HepG2 (cell line): ENCODE results near the gene ZNF513. TPM values are rescaled to one million over a fixed set of nuclear protein-coding genes. Genes with fewer than 3 reads are reported as not detected.
A peak's percentile ranks its signal among the peaks of the same experiment; 100 is the strongest.

ENCODE experiments used
- CREB1 ChIP-seq, 2 experiments: fragments of 450-650 bp in 1 of 2; IDR thresholded peaks; 2 replicates each; pipeline ENCODE4 v1.6.1; 2016 to 2017; ENCODE audit warnings: control low read depth in 1 of 2, mild to moderate bottlenecking in 1 of 2, missing compliant biosample characterization in 1 of 2, missing genetic modification characterization in 1 of 2
- CREM ChIP-seq, 2 experiments: sonication (generic) in 1 of 2; formaldehyde crosslinking in 1 of 2; IDR thresholded peaks; 2 replicates each; pipeline versions ENCODE4 v1.4.0 to v1.6.1; 2016 to 2020; ENCODE audit warnings: antibody characterized with exemption in 1 of 2, mild to moderate bottlenecking in 1 of 2, missing genetic modification reagents in 1 of 2
- GATAD1 ChIP-seq: IDR thresholded peaks from 2 replicates; pipeline ENCODE4 v1.6.1; 2016; ENCODE audit warnings: missing genetic modification reagents, missing compliant biosample characterization
- ISX ChIP-seq: sonication (generic); formaldehyde crosslinking; conservative IDR thresholded peaks from 2 replicates; pipeline ENCODE4 v1.5.0; 2020; ENCODE audit warnings: missing genetic modification reagents
- KDM2A ChIP-seq: sonication (generic); formaldehyde crosslinking; IDR thresholded peaks from 2 replicates; pipeline ENCODE4 v1.4.0; 2020; ENCODE audit warnings: low read depth, missing genetic modification reagents, borderline replicate concordance
- NFYB ChIP-seq: sonication (generic); formaldehyde crosslinking; IDR thresholded peaks from 2 replicates; pipeline ENCODE4 v1.4.0; 2020; ENCODE audit warnings: missing genetic modification reagents
- PHF8 ChIP-seq: sonication (generic); formaldehyde crosslinking; IDR thresholded peaks from 2 replicates; pipeline ENCODE4 v1.5.0; 2020; ENCODE audit warnings: missing genetic modification reagents
- PRDM10 ChIP-seq: sonication (generic); formaldehyde crosslinking; IDR thresholded peaks from 2 replicates; pipeline ENCODE4 v1.4.0; 2020; ENCODE audit warnings: low read depth, missing genetic modification reagents
- TFAP4 ChIP-seq: sonication (generic); IDR thresholded peaks from 2 replicates; pipeline ENCODE4 v1.6.1; 2016; ENCODE audit warnings: low read depth, borderline replicate concordance
- YY1 ChIP-seq: IDR thresholded peaks from 2 replicates; pipeline ENCODE4 v1.6.1; 2011; ENCODE audit warnings: low read length, low read depth, moderate library complexity, mild to moderate bottlenecking; ENCODE audit not compliant: insufficient read depth, insufficient replicate concordance
- ZBTB33 ChIP-seq: sonication (generic); formaldehyde crosslinking; IDR thresholded peaks from 2 replicates; pipeline ENCODE4 v1.4.0; 2020; ENCODE audit warnings: missing genetic modification reagents
- ZBTB37 ChIP-seq: sonication (generic); formaldehyde crosslinking; IDR thresholded peaks from 2 replicates; pipeline ENCODE4 v1.4.0; 2020; ENCODE audit warnings: mild to moderate bottlenecking, missing genetic modification reagents
- ZBTB38 ChIP-seq: sonication (generic); formaldehyde crosslinking; IDR thresholded peaks from 2 replicates; pipeline ENCODE4 v1.5.1; 2020; ENCODE audit warnings: mild to moderate bottlenecking, missing genetic modification reagents
- ZBTB42 ChIP-seq: sonication (generic); formaldehyde crosslinking; IDR thresholded peaks from 2 replicates; pipeline ENCODE4 v1.5.0; 2020; ENCODE audit warnings: mild to moderate bottlenecking, missing genetic modification reagents
- ZBTB49 ChIP-seq: sonication (generic); formaldehyde crosslinking; IDR thresholded peaks from 2 replicates; pipeline ENCODE4 v1.4.0; 2020; ENCODE audit warnings: missing genetic modification reagents, borderline replicate concordance
- ZNF274 ChIP-seq: sonication (generic); formaldehyde crosslinking; IDR thresholded peaks from 2 replicates; pipeline ENCODE4 v1.5.1; 2020; ENCODE audit warnings: mild to moderate bottlenecking, missing genetic modification reagents
- ZNF331 ChIP-seq: sonication (generic); formaldehyde crosslinking; IDR thresholded peaks from 2 replicates; pipeline ENCODE4 v1.4.0; 2020; ENCODE audit warnings: missing genetic modification reagents
- polyA plus RNA-seq, 8 experiments: library from polyadenylated mRNA; depleted of rRNA in 3 of 8; stranded (reverse) in 7 of 8; unstranded in 1 of 8; fragments of >200 nt; fragmentation: Illumina TruSeq in 4 of 8; extraction: Trizol in 4 of 8; gene quantifications; 2 replicates each; pipeline versions ENCODE4 v1.2.1 to v1.2.3, GENCODE V29; 2011 to 2016; ENCODE audit warnings: low read depth in 4 of 8, missing spikeins in 1 of 8, mixed read lengths in 1 of 8; ENCODE audit not compliant: insufficient read depth in 1 of 8
- total RNA-seq, 5 experiments: library from RNA; depleted of rRNA; stranded (reverse); fragments of >200 nt; fragmentation: Illumina TruSeq; extraction: Trizol; gene quantifications; 2 replicates each; pipeline ENCODE4 v1.2.3, GENCODE V29; 2016; ENCODE audit warnings: low read depth in 1 of 5

ZNF513 gene
- total and polyA plus RNA-seq, 2 of the 13 experiments (the other 11 are each of a cell fraction or from before 2014, with no cell fraction given) = 4.9 to 6.3 TPM

- peak; percentile 76; the same call in 1 of the 2 replicates for TF ChIP-seq ZNF274 (CRISPR knock-in tag)
- TF ChIP-seq CREM (IDR thresholded peaks at IDR 0.05) = peak; percentile 75
- TF ChIP-seq CREM (CRISPR knock-in tag; IDR thresholded peaks at IDR 0.05) = no peak
- 0 out of 2 replicates have a peak, but pooled peaks have one; percentile 11 for TF ChIP-seq ZBTB49
- TF ChIP-seq ZBTB37 (CRISPR knock-in tag) = 0 out of 2 replicates have a peak, but pooled peaks have one; percentile 19
- peak; percentile 90 for TF ChIP-seq TFAP4
- TF ChIP-seq KDM2A (CRISPR knock-in tag) = peak; percentile 96
- peak; percentile 65 for TF ChIP-seq CREB1 (IDR thresholded peaks at IDR 0.05)
- TF ChIP-seq CREB1 (CRISPR knock-in tag; IDR thresholded peaks at IDR 0.05) = peak; percentile 89
- TF ChIP-seq NFYB = peak; percentile 82
- TF ChIP-seq GATAD1 (CRISPR knock-in tag) = peak; percentile 70
- TF ChIP-seq ZBTB33 (CRISPR knock-in tag) = peak; percentile 95
- TF ChIP-seq YY1 = peak; percentile 77
- TF ChIP-seq PHF8 (CRISPR knock-in tag) = 0 out of 2 replicates have a peak, but pooled peaks have one; percentile 29
- peak; percentile 98 for TF ChIP-seq PRDM10
- peak; percentile 85; the same call in 1 of the 2 replicates for TF ChIP-seq ZBTB38 (CRISPR knock-in tag)
- TF ChIP-seq ZBTB42 (CRISPR knock-in tag) = 0 out of 2 replicates have a peak, but pooled peaks have one; percentile 41
- TF ChIP-seq ISX (CRISPR knock-in tag) = no peak
- no peak for TF ChIP-seq ZNF331 (CRISPR knock-in tag)
These were observed at the start of gene ZNF513 (continued) for GRCh38 chr2:27380626-27381545.
